ENCODE data around the gene FIG4.
A peak's percentile ranks its signal among the peaks of the same experiment; 100 is the strongest.
"Not testable (repeated sequence)": the region's sequence is repeated elsewhere in the genome, so short reads cannot be mapped to it uniquely, and the experiment has no call there.

Gene FIG4

GRCh38 chr6:109690737-109691621, at the start of gene FIG4, which contains the start of gene AK9:
TSS of gene FIG4 (plus strand) at chr6:109691296. CDS start at chr6:109691436, 140 bp downstream.
TSS of gene AK9 (minus strand) at chr6:109691202. CDS start at chr6:109675745, 15,457 bp downstream.
- DNase-seq (ENCODE audit: low read depth): peak; percentile 84

DNA sequence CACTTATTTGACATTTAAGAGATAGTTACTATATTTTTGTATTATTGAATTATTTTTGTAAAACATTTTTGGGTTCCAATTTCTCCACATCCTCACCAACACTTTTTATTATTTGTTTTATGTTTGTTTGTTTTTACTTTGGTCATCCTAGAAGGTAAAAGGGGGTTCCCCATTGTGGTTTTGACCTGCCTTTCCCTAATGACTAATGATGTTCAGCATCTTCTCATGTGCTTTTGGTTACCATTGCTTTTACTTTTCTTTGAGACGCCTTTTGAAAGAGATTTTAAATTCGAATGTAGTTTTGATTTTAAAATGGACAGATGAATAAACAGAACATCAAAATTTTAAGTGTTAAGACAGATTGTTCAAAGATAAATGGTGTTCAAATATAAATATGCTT, 47.0 kb upstream of the FIG4 start:
- no peak for DNase-seq (ENCODE audit: low read depth)

- no peak for DNase-seq (ENCODE audit: low read depth)
Measured at GRCh38 chr6:109653264-109653663, 37.8 kb upstream of the FIG4 start.

GRCh38 chr6:109655761-109656262, 35.3 kb upstream of the FIG4 start:
- no peak for DNase-seq (ENCODE audit: low read depth)

- no peak for DNase-seq (ENCODE audit: low read depth)
Measured at GRCh38 chr6:109660526-109661320, 30.4 kb upstream of the FIG4 start.

DNA sequence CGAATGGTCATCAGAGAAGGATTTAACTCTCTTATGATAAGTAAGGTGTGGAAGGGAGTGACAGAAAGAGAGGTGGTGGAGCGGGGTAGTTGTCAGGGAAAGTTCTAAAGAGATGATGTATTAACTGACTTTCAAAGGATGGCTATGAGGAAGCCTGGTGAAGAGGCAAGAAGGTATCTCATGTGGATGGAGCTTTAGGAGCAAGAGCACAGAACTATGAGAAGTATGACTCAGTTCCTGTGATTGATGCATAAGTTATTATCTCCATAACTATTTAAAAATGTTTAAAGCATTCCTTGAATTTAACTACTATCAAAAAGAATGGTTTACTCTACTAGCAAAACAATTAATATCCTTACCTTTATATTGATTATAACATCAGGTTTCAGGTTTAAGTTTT, 28.9 kb upstream of the FIG4 start:
- DNase-seq (ENCODE audit: low read depth): no peak

DNA sequence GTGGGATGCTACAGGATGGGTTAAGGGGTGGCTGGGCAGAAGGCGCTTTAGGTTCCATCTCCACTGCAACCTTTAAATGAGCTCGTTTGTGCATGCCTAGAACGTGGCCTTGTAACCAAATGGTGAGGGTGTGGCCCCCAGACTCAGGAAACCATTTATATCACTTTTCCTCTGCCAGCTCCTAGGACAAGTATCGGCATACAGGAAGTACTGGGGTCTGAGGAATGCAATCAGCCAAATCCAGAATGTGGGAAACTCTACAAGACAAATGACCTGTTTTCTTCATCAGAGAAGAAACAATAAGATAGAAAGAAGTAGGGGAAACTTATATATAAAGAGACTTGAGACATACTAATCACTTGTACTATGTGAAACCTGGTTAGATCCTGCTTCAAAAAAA, 21.3 kb upstream of the FIG4 start:
- no peak for DNase-seq (ENCODE audit: low read depth)

- no peak for DNase-seq (ENCODE audit: low read depth)
Measured at GRCh38 chr6:109671733-109672132, 19.4 kb upstream of the FIG4 start.

DNA sequence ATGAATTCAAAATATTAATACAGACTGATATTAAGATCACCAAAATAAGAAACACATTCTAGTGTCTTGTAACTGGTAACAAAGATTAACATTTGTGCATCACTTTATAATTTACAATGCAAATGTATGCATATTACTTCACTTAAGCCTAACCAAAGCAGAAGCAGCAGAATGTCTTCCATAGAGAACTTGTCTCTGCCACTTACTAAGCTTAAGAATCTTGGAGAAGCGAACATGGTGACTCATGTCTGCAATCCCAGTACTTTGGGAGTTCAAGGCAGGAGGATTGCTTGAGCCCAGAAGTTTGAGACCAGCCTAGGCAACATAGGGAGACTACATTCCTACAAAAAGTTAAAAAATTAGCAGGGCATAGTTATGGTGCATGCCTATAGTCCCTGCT, 18.9 kb upstream of the FIG4 start:
- DNase-seq (ENCODE audit: low read depth): no peak

DNA sequence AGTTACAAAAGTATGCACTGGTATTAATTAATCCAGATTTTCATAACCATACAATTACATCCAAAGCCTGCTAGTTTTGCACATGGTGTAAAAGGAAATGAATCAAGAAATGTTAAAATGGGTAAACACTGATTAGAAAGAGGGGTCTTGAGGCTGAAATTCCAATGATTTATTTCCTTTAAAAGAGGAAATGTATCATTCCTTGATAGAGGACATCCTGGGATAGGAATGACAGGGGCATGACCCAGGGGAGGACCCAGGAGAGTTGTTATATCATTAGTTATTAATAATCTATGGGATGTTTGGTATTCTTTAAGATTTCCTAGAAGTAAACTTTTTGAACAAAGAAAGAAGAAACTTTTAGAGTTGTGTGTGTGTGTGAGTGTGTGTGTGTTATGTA, 18.3 kb upstream of the FIG4 start:
- DNase-seq (ENCODE audit: low read depth): no peak

GRCh38 chr6:109676724-109677123, 14.4 kb upstream of the FIG4 start:
- DNase-seq (ENCODE audit: low read depth): no peak

- no peak for DNase-seq (ENCODE audit: low read depth)
Measured at GRCh38 chr6:109678240-109678639, 12.9 kb upstream of the FIG4 start.

DNA sequence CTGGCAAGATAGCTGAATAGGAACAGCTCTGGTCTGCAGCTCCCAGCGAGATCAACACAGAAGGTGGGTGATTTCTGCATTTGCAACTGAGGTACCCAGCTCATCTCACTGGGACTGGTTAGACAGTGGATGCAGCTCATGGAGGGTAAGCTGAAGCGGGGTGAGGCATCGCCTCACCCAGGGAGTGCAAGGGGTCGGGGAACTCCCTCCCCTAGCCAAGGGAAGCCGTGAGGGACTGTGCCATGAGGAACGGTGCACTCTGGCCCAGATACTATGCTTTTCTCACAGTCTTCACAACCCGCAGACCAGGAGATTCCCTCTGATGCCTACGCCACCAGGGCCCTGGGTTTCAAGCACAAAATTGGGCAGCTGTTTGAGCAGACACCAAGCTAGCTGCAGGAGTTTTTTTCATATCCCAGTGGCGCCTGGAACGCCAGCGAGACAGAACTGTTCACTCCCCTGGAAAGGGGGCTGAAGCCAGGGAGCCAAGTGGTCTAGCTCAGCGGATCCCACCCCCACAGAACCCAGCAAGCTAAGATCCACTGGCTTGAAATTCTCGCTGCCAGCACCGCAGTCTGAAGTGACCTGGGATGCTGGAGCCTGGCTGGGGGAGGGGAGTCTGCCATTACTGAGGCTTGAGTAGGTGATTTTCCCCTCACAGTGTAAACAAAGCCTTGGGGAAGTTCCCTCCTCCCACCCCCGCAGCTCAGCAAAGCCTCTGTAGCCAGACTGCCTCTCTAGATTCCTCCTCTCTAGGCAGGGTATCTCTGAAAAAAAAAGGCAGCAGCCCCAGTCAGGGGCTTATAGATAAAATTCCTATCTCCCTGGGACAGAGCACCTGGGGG, 12.2 kb upstream of the FIG4 start:
- not testable (repeated sequence) for DNase-seq (ENCODE audit: low read depth)

DNA sequence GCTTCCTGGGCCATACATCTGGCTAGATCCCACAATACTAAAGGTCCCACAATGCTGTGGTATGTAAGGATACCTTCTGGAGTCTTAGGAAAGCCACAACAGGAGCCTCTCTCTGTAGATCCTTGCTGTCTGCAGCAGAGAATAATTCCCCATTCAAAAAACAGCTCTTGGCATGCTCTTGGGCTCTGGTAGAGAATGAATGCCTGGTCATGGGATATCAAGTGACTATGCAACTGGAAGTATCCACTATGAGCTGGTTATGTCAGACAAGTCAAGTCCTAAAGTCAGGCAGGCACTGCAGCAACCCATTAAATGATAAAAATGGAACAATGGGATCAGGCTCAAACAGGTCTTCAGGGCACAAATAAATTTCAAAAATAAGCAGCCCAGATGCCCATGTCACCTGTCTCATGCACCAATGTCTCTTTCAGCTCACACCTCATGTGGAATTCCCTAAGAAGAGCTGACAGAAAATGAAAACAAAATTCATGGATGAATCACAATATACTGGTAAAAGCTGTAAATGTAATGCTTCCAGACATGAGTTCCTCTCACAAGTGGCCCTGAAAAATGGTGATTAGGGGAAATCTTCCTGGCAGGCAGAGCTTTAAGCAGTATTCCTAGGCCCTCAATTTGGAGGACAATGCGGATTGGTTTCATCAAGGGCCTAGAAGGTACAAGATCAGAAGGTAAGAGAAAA, 4.4 kb upstream of the FIG4 start:
- DNase-seq (ENCODE audit: low read depth): no peak

- DNase-seq (ENCODE audit: low read depth): no peak
Measured at GRCh38 chr6:109687271-109687761, 3.8 kb upstream of the FIG4 start.

- DNase-seq (ENCODE audit: low read depth): peak; percentile 53
Measured at GRCh38 chr6:109690373-109690736, 741 bp upstream of the FIG4 start.

GRCh38 chr6:109693111-109693510, 2.0 kb downstream of the FIG4 start:
- DNase-seq (ENCODE audit: low read depth): no peak

DNA sequence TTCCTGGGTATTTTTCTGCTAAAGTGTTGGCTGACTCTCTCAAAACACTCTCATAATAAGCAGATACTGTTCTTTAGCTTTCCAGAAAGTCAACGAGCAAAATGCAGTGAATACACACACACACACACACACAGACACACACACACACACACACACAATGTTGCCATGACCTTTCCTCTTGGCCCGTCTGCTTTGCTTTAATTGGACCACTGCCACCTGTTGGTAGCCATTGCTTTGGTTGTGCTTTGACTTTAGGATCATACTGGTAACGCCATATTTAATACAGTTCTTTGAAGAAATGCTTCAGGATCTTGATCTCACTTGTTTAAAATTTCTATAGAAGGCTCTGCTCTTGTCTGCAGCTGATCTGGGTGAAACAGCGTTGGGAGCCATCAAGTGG, 4.4 kb downstream of the FIG4 start:
- no peak for DNase-seq (ENCODE audit: low read depth)

DNA sequence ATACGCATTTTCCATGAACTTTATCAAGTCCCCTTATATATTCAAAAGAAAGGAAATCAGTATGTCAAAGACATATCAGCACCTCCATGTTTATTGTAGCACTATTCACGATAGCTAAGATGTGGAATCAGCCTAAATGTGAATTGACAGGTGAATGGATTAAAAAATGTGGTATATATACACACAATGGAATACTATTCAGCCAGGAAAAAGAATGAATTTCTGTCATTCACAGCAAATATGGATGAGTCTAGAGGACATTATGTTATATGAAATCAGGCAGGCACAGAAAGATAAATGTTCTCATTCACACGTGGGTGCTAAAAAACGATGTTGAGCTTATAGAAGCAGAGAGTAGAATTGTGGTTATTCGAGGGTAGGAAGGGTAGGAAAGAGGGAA, 5.3 kb downstream of the FIG4 start:
- DNase-seq (ENCODE audit: low read depth): no peak

DNA sequence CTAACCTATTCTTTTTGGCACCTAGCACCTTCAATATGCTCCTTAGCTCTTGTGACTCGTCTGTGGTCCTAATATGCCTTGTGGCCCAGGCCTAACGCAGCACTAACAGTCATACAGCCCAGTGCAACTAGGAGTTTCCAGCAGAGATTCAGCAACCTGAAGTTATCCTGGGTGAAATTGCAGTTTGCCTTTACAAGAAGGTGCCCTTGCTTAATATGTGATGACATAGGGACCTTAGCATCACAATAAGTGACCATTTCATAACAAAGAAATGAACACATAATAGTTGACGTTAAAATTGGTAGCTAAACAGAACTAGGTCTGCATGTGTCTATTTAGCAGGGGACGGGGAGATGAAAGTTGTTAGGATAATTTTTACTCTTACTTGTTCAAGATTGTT, 10.1 kb downstream of the FIG4 start:
- DNase-seq (ENCODE audit: low read depth): no peak

DNA sequence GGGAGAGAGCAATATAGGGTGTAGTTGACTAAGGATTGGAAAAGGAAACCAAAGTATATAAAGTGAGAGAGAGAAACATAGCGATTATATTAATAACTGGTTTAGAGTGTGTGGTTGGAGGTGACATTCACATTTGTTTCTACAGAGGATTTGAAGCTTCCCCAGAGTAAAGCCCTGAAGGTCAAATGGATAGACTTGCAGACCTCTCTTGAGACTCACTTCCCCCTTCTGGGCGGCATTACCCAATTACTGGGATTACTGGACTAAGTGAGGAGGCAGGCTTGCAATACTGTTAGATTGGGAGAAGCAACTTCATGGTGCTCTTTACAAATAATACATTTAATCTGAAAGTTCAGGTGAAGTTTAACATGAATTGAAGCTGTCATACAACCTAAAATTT, 10.7 kb downstream of the FIG4 start:
- no peak for DNase-seq (ENCODE audit: low read depth)

All from activated T-helper 9 cell treated with anti-CD3 and anti-CD28 coated beads, Interleukin-2, amount 50 U/mL, for 16 hours (primary cell).